ENCODE measurements around the gene CCDC68. TPM values are rescaled to one million over a fixed set of nuclear protein-coding genes. Genes with fewer than 3 reads are reported as not detected.

Gene CCDC68
- total and polyA plus RNA-seq, 2 of the 13 experiments (the other 11 are each of a cell fraction or from before 2014, with no cell fraction given), result 4.6 to 13.3 TPM

DNA sequence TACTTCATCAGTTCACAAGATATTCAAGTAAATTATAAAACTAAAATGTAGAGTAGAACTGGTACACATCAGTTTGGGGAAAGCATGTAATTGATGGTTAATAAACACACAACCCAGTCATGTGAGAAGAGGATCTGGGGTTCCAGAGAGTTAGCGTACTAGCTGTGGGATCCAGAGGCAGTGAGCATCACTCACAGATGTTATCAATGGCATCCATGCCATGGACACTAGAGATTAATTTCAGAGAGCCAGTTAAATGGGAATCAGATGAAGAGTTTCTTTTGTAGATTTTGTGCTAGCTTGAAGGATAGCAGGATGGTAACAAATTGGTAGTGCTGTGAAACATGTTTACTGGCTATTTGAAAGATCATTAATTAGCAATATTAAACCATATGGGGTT, 21.8 kb upstream of the CCDC68 start (continued):
- TF ChIP-seq, protein P1, sequence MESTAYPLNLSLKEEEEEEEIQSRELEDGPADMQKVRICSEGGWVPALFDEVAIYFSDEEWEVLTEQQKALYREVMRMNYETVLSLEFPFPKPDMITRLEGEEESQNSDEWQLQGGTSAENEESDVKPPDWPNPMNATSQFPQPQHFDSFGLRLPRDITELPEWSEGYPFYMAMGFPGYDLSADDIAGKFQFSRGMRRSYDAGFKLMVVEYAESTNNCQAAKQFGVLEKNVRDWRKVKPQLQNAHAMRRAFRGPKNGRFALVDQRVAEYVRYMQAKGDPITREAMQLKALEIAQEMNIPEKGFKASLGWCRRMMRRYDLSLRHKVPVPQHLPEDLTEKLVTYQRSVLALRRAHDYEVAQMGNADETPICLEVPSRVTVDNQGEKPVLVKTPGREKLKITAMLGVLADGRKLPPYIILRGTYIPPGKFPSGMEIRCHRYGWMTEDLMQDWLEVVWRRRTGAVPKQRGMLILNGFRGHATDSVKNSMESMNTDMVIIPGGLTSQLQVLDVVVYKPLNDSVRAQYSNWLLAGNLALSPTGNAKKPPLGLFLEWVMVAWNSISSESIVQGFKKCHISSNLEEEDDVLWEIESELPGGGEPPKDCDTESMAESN (CRISPR knock-in tag; conservative IDR thresholded peaks at IDR 0.05), result no peak
- TF ChIP-seq, protein P2, sequence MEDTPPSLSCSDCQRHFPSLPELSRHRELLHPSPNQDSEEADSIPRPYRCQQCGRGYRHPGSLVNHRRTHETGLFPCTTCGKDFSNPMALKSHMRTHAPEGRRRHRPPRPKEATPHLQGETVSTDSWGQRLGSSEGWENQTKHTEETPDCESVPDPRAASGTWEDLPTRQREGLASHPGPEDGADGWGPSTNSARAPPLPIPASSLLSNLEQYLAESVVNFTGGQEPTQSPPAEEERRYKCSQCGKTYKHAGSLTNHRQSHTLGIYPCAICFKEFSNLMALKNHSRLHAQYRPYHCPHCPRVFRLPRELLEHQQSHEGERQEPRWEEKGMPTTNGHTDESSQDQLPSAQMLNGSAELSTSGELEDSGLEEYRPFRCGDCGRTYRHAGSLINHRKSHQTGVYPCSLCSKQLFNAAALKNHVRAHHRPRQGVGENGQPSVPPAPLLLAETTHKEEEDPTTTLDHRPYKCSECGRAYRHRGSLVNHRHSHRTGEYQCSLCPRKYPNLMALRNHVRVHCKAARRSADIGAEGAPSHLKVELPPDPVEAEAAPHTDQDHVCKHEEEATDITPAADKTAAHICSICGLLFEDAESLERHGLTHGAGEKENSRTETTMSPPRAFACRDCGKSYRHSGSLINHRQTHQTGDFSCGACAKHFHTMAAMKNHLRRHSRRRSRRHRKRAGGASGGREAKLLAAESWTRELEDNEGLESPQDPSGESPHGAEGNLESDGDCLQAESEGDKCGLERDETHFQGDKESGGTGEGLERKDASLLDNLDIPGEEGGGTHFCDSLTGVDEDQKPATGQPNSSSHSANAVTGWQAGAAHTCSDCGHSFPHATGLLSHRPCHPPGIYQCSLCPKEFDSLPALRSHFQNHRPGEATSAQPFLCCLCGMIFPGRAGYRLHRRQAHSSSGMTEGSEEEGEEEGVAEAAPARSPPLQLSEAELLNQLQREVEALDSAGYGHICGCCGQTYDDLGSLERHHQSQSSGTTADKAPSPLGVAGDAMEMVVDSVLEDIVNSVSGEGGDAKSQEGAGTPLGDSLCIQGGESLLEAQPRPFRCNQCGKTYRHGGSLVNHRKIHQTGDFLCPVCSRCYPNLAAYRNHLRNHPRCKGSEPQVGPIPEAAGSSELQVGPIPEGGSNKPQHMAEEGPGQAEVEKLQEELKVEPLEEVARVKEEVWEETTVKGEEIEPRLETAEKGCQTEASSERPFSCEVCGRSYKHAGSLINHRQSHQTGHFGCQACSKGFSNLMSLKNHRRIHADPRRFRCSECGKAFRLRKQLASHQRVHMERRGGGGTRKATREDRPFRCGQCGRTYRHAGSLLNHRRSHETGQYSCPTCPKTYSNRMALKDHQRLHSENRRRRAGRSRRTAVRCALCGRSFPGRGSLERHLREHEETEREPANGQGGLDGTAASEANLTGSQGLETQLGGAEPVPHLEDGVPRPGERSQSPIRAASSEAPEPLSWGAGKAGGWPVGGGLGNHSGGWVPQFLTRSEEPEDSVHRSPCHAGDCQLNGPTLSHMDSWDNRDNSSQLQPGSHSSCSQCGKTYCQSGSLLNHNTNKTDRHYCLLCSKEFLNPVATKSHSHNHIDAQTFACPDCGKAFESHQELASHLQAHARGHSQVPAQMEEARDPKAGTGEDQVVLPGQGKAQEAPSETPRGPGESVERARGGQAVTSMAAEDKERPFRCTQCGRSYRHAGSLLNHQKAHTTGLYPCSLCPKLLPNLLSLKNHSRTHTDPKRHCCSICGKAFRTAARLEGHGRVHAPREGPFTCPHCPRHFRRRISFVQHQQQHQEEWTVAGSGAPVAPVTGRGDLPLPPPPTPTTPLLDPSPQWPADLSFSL (CRISPR knock-in tag; IDR thresholded peaks at IDR 0.05), result no peak
- no peak for TF ChIP-seq SMAD9 (CRISPR knock-in tag; IDR thresholded peaks at IDR 0.05)
- no peak for TF ChIP-seq NR2C2 (CRISPR knock-in tag; IDR thresholded peaks at IDR 0.05; ENCODE audit: borderline replicate concordance)
- TF ChIP-seq BRCA1 (CRISPR knock-in tag; IDR thresholded peaks at IDR 0.05), result no peak
- no peak for TF ChIP-seq EED (CRISPR knock-in tag; IDR thresholded peaks at IDR 0.05)
- no peak for TF ChIP-seq FOXA1 (IDR thresholded peaks at IDR 0.05)
- TF ChIP-seq FOXA1 (CRISPR knock-in tag; IDR thresholded peaks at IDR 0.05), result no peak
- TF ChIP-seq, protein P3, sequence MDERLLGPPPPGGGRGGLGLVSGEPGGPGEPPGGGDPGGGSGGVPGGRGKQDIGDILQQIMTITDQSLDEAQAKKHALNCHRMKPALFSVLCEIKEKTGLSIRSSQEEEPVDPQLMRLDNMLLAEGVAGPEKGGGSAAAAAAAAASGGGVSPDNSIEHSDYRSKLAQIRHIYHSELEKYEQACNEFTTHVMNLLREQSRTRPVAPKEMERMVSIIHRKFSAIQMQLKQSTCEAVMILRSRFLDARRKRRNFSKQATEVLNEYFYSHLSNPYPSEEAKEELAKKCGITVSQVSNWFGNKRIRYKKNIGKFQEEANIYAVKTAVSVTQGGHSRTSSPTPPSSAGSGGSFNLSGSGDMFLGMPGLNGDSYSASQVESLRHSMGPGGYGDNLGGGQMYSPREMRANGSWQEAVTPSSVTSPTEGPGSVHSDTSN (CRISPR knock-in tag; IDR thresholded peaks at IDR 0.05), result no peak
- no peak for TF ChIP-seq HHEX (CRISPR knock-in tag; IDR thresholded peaks at IDR 0.05)
- TF ChIP-seq KLF13 (CRISPR knock-in tag; IDR thresholded peaks at IDR 0.05), result no peak

All from HepG2 (cell line).